HCT116 (cell line): ENCODE results near the gene MGST3. TPM values are rescaled to one million over a fixed set of nuclear protein-coding genes. Genes with fewer than 3 reads are reported as not detected.
"Not testable (repeated sequence)": the region's sequence is repeated elsewhere in the genome, so short reads cannot be mapped to it uniquely, and the experiment has no call there.

Experiments used
- ATAC-seq: fragments of 200-7000 bp; cut with Tn5 transposase; 2 replicates; pipeline ENCODE4 v1.9.1; 2020; ENCODE audit warnings: mild to moderate bottlenecking, moderate library complexity
- BruUV-seq: library from RNA; stranded (reverse); fragments of 400-500 nt; replicated peaks from 2 replicates; lab custom pipeline; 2021; lab: Mats Ljungman, UMichigan
- CTCF ChIA-PET: fragments of 300-600 bp; sonication (Branson Sonifier 250); formaldehyde crosslinking; loops from one replicate; lab custom pipeline; 2021; ENCODE audit warnings: antibody characterized with exemption; lab: Charles Lee
- POLR2A ChIA-PET: fragments of 300-600, 350-600 bp; sonication (Branson Sonifier 250); formaldehyde crosslinking; loops from one replicate; lab custom pipeline; 2021; ENCODE audit warnings: antibody characterized with exemption; lab: Charles Lee
- RAD21 ChIA-PET, 2 experiments: fragments of 300-600 bp; sonication (Branson Sonifier 250); formaldehyde crosslinking; loops; one replicate each; lab custom pipeline; 2023; ENCODE audit warnings: low total read pairs in 2 of 2; ENCODE audit not compliant: uncharacterized antibody in 2 of 2, unreplicated experiment in 2 of 2, low non-redundant PET in 1 of 2; lab: Charles Lee
- DNase-seq: peaks from one replicate; pipeline ENCODE4 v3.0.0-alpha.2; 2010; ENCODE audit warnings: low read depth, low spot score
- H2AFZ ChIP-seq: fragments of 200-600 bp; shearing (Covaris generic), sonication (generic); 2 replicates; pipeline ENCODE4 v1.6.1; 2017; ENCODE audit warnings: low read depth, mixed run types, mixed read lengths, antibody characterized with exemption, low read length; ENCODE audit not compliant: poor library complexity, severe bottlenecking
- H3K27ac ChIP-seq: 2 replicates; pipeline ENCODE4 v1.5.1; 2012; ENCODE audit warnings: low read depth, low read length
- H3K27me3 ChIP-seq: fragments of 200-600 bp; sonication (generic); 2 replicates; pipeline ENCODE4 v1.6.1; 2016; ENCODE audit warnings: mixed run types, low read length, mixed read lengths; ENCODE audit not compliant: insufficient read depth
- H3K36me3 ChIP-seq, 2 experiments: fragments of 200-500 bp in 1 of 2; fragments of 200-600 bp in 1 of 2; sonication (Bioruptor generic) in 1 of 2; sonication (generic) in 1 of 2; 2 replicates each; pipeline versions ENCODE4 v1.5.1 to v1.6.1; 2014 to 2016; ENCODE audit warnings: low read length in 2 of 2, inconsistent platforms in 1 of 2, mixed read lengths in 1 of 2, mixed run types in 1 of 2; ENCODE audit not compliant: insufficient read depth in 2 of 2, control insufficient read depth in 1 of 2
- H3K4me1 ChIP-seq, 2 experiments: fragments of 200-600 bp in 1 of 2; sonication (generic) in 1 of 2; 2 replicates each; pipeline versions ENCODE4 v1.5.1 to v1.6.1; 2012 to 2017; ENCODE audit warnings: low read length in 2 of 2, inconsistent platforms in 1 of 2, mild to moderate bottlenecking in 1 of 2, mixed read lengths in 1 of 2, mixed run types in 1 of 2, moderate library complexity in 1 of 2; ENCODE audit not compliant: insufficient read depth in 2 of 2, control insufficient read depth in 1 of 2
- H3K4me2 ChIP-seq: fragments of 200-600 bp; sonication (generic); 2 replicates; pipeline ENCODE4 v1.6.1; 2017; ENCODE audit warnings: mixed run types, low read length, mixed read lengths
- H3K4me3 ChIP-seq, 2 experiments: fragments of 200-600 bp in 1 of 2; sonication (generic) in 1 of 2; replicated peaks in 1 of 2; 2 replicates each; pipeline ENCODE4 v1.5.1; 2011 to 2016; ENCODE audit warnings: low read length in 2 of 2, control low read depth in 1 of 2, low read depth in 1 of 2, mild to moderate bottlenecking in 1 of 2, mixed read lengths in 1 of 2, mixed run types in 1 of 2
- H3K79me2 ChIP-seq: fragments of 200-600 bp; sonication (generic); 2 replicates; pipeline ENCODE4 v1.6.1; 2017; ENCODE audit warnings: mild to moderate bottlenecking, mixed run types, low read length, moderate library complexity, mixed read lengths; ENCODE audit not compliant: insufficient read depth
- H3K9ac ChIP-seq: fragments of 200-600 bp; sonication (generic); 2 replicates; pipeline ENCODE4 v1.6.1; 2016; ENCODE audit warnings: low read length, mixed read lengths
- H3K9me2 ChIP-seq: fragments of 200-600 bp; sonication (generic), shearing (Covaris generic); 2 replicates; pipeline ENCODE4 v1.6.1; 2017; ENCODE audit warnings: mixed run types, mild to moderate bottlenecking, moderate library complexity; ENCODE audit not compliant: insufficient read depth
- H3K9me3 ChIP-seq, 2 experiments: fragments of 200-500 bp in 1 of 2; fragments of 200-600 bp in 1 of 2; sonication (Bioruptor generic) in 1 of 2; sonication (generic) in 1 of 2; 2 replicates each; pipeline ENCODE4 v1.6.1; 2014 to 2017; ENCODE audit warnings: low read length in 2 of 2, mixed read lengths in 2 of 2, inconsistent platforms in 1 of 2, low read depth in 1 of 2, mild to moderate bottlenecking in 1 of 2, mixed run types in 1 of 2, moderate library complexity in 1 of 2; ENCODE audit not compliant: control insufficient read depth in 1 of 2, insufficient read depth in 1 of 2
- H4K20me1 ChIP-seq: fragments of 200-600 bp; sonication (generic), shearing (Covaris generic); 2 replicates; pipeline ENCODE4 v1.6.1; 2017; ENCODE audit warnings: mixed run types, mild to moderate bottlenecking, moderate library complexity; ENCODE audit not compliant: insufficient read depth
- CBX3 ChIP-seq: IDR thresholded peaks from 2 replicates; pipeline ENCODE4 v1.6.1; 2012; ENCODE audit warnings: low read depth
- EGR1 ChIP-seq: IDR thresholded peaks from 2 replicates; pipeline ENCODE4 v1.6.1; 2012; ENCODE audit warnings: low read depth
- EZH2 ChIP-seq: fragments of 200-600 bp; sonication (generic); IDR thresholded peaks from 2 replicates; pipeline ENCODE4 v1.6.1; 2017; ENCODE audit warnings: antibody characterized with exemption, mixed run types
- FOSL1 ChIP-seq: IDR thresholded peaks from 2 replicates; pipeline ENCODE4 v1.6.1; 2012; ENCODE audit warnings: low read depth
- JUND ChIP-seq: IDR thresholded peaks from 2 replicates; pipeline ENCODE4 v1.6.1; 2012
- POLR2AphosphoS5 ChIP-seq: IDR thresholded peaks from 2 replicates; pipeline ENCODE4 v1.6.1; 2011; ENCODE audit warnings: mild to moderate bottlenecking, low read depth, low read length, moderate library complexity
- RAD21 ChIP-seq: IDR thresholded peaks from 2 replicates; pipeline ENCODE4 v1.6.1; 2012; ENCODE audit warnings: low read depth, mild to moderate bottlenecking
- TCF7L2 ChIP-seq: IDR thresholded peaks from 2 replicates; pipeline ENCODE4 v1.7.0; 2011; ENCODE audit warnings: borderline replicate concordance, inconsistent platforms; ENCODE audit not compliant: insufficient read depth, insufficient read length; ENCODE audit errors: extremely low read depth
- ZFX ChIP-seq: fragments of 450-650 bp; IDR thresholded peaks from 2 replicates; pipeline ENCODE4 v1.6.1; 2017
- ZNF274 ChIP-seq: fragments of 200-500 bp; sonication (Bioruptor generic); IDR thresholded peaks from 2 replicates; pipeline ENCODE4 v1.6.1; 2014; ENCODE audit warnings: mild to moderate bottlenecking, low read depth, low read length, inconsistent platforms
- intact Hi-C: fragments of 100-400 bp; cut with micrococcal nuclease; formaldehyde crosslinking; loops from 2 replicates; pipeline ENCODE4 v1.10.0; 2022
- total RNA-seq: library from RNA; stranded (reverse); gene quantifications from one replicate; pipeline ENCODE4 v1.2.1, GENCODE V29; 2021; ENCODE audit not compliant: unreplicated experiment
- TF ChIP-seq, protein P1 (sequence below): IDR thresholded peaks from 2 replicates; pipeline ENCODE4 v1.6.1; 2012
- TF ChIP-seq, protein P2 (sequence below), 3 experiments: fragments of 200-600 bp in 1 of 3; sonication (generic) in 1 of 3; IDR thresholded peaks in 2 of 3; conservative IDR thresholded peaks in 1 of 3; 2 replicates each; pipeline ENCODE4 v1.5.1; 2012 to 2017; ENCODE audit warnings: low read depth in 2 of 3, low read length in 2 of 3, antibody characterized with exemption in 1 of 3, borderline replicate concordance in 1 of 3, control low read depth in 1 of 3, mild to moderate bottlenecking in 1 of 3, mixed read lengths in 1 of 3, mixed run types in 1 of 3, moderate library complexity in 1 of 3; ENCODE audit not compliant: insufficient read depth in 1 of 3
- TF ChIP-seq, protein P3 (sequence below): IDR thresholded peaks from 2 replicates; pipeline ENCODE4 v1.6.1; 2012; ENCODE audit warnings: low read depth

MGST3 gene
- total RNA-seq, 1 experiment from 2014 or later = 93.7 TPM

DNA sequence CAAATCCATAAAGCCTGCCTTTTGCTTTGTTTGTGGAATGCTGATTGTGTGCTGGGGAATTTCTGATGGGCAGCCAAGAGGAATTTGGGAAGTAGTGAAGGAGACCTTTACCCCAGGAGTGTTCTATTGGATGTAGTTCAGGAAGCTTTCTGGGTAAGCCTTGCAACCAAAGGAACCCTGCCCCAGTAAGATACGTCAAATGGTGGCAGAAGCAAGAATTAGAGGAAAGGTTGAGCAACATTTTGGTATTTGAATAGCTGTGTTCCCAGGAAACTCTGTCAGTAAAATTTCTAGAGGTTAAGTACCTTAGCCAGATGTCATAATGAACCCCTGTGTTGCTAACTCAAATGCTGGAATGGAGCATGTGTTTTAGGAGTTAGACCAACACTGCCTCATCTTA lies 6.4 kb downstream of the MGST3 start:
- no peak overlapping the region for H3K27ac ChIP-seq
- no peaks in the 10 kb centered on the region for H4K20me1 ChIP-seq
- DNase-seq (no peak), ATAC-seq (no peak)
- no peak overlapping the region for H3K9ac ChIP-seq
- no peaks in the 10 kb centered on the region for H3K36me3 ChIP-seq
- TF ChIP-seq POLR2AphosphoS5 (no peak), EGR1 (no peak), RAD21 (no peak), ZFX (no peak), ZNF274 (no peak), JUND (no peak), FOSL1 (no peak), EZH2 (no peak), CBX3 (no peak), TCF7L2 (no peak)
- TF ChIP-seq, protein P1, sequence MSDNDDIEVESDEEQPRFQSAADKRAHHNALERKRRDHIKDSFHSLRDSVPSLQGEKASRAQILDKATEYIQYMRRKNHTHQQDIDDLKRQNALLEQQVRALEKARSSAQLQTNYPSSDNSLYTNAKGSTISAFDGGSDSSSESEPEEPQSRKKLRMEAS = no peak
- TF ChIP-seq, protein P2, sequence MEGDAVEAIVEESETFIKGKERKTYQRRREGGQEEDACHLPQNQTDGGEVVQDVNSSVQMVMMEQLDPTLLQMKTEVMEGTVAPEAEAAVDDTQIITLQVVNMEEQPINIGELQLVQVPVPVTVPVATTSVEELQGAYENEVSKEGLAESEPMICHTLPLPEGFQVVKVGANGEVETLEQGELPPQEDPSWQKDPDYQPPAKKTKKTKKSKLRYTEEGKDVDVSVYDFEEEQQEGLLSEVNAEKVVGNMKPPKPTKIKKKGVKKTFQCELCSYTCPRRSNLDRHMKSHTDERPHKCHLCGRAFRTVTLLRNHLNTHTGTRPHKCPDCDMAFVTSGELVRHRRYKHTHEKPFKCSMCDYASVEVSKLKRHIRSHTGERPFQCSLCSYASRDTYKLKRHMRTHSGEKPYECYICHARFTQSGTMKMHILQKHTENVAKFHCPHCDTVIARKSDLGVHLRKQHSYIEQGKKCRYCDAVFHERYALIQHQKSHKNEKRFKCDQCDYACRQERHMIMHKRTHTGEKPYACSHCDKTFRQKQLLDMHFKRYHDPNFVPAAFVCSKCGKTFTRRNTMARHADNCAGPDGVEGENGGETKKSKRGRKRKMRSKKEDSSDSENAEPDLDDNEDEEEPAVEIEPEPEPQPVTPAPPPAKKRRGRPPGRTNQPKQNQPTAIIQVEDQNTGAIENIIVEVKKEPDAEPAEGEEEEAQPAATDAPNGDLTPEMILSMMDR (IDR thresholded peaks at IDR 0.05 in 2 of 3, conservative IDR thresholded peaks at IDR 0.05 in 1 of 3; ENCODE audit: borderline replicate concordance in 1 of 3, insufficient read depth in 1 of 3, low read depth in 2 of 3, low read length in 2 of 3) = no peak
- TF ChIP-seq, protein P3, sequence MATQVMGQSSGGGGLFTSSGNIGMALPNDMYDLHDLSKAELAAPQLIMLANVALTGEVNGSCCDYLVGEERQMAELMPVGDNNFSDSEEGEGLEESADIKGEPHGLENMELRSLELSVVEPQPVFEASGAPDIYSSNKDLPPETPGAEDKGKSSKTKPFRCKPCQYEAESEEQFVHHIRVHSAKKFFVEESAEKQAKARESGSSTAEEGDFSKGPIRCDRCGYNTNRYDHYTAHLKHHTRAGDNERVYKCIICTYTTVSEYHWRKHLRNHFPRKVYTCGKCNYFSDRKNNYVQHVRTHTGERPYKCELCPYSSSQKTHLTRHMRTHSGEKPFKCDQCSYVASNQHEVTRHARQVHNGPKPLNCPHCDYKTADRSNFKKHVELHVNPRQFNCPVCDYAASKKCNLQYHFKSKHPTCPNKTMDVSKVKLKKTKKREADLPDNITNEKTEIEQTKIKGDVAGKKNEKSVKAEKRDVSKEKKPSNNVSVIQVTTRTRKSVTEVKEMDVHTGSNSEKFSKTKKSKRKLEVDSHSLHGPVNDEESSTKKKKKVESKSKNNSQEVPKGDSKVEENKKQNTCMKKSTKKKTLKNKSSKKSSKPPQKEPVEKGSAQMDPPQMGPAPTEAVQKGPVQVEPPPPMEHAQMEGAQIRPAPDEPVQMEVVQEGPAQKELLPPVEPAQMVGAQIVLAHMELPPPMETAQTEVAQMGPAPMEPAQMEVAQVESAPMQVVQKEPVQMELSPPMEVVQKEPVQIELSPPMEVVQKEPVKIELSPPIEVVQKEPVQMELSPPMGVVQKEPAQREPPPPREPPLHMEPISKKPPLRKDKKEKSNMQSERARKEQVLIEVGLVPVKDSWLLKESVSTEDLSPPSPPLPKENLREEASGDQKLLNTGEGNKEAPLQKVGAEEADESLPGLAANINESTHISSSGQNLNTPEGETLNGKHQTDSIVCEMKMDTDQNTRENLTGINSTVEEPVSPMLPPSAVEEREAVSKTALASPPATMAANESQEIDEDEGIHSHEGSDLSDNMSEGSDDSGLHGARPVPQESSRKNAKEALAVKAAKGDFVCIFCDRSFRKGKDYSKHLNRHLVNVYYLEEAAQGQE = no peak
- no peak overlapping the region for H2AFZ ChIP-seq
- ChIA-PET POLR2A (no interaction called here), CTCF (no interaction called here), RAD21 (no interaction called here)
- BruUV-seq = no TSS peak
- peaks cover 24% of the 10 kb centered on the region for H3K79me2 ChIP-seq
- H3K4me1 ChIP-seq = peaks cover 4 to 16% of the 10 kb centered on the region in 2 experiments; a peak in 3 of 4 replicates
- H3K4me3 ChIP-seq = no peak overlapping the region
- H3K9me2 ChIP-seq = no peaks in the 10 kb centered on the region
- H3K27me3 ChIP-seq = no peaks in the 10 kb centered on the region
- no peak overlapping the region for H3K4me2 ChIP-seq
- no peaks in the 10 kb centered on the region for H3K9me3 ChIP-seq
- intact Hi-C loops = no loop called here

DNA sequence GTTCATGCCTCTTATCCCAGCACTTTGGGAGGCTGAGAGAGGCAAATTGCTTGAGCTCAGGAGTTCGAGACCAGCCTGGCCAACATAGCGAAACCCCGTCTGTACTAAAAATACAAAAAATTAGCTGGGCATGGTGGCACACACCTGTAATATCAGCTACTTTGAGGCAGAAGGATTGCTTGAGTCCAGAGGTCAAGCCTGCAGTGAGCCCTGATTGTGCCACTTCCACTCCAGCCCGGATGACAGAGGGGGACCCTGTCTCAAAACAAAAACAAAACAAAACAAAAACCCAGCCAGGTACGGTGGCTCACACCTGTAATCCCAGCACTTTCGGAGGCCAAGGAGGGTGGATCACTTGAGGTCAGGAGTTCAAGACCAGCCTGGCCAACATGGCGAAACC lies 7.2 kb downstream of the MGST3 start:
- H3K9me2 ChIP-seq, H4K20me1 ChIP-seq, H2AFZ ChIP-seq, POLR2A ChIA-PET, H3K4me3 ChIP-seq, H3K4me1 ChIP-seq, H3K27me3 ChIP-seq, H3K27ac ChIP-seq, BruUV-seq, H3K36me3 ChIP-seq, H3K9ac ChIP-seq, intact Hi-C loops, CTCF ChIA-PET, H3K9me3 ChIP-seq, ATAC-seq, H3K4me2 ChIP-seq, RAD21 ChIA-PET, DNase-seq: not testable (repeated sequence)
- peaks cover 18% of the 10 kb centered on the region for H3K79me2 ChIP-seq
